Measurements from ENCODE around the gene TRIML1. TPM values are rescaled to one million over a fixed set of nuclear protein-coding genes. Genes with fewer than 3 reads are reported as not detected.

Gene TRIML1
- polyA plus RNA-seq (ENCODE audit: insufficient read length in 12 of 12): not detected
- long read RNA-seq, donor 1: 0 reads
- long read RNA-seq, donor 2: 0 reads
- long read RNA-seq, donor 3: 0 reads
- long read RNA-seq, donor 4: 0 reads
- long read RNA-seq, donor 5: 0 reads
- long read RNA-seq, donor 6: 0 reads
- long read RNA-seq, donor 7: 0 reads
- long read RNA-seq, donor 8: 0 reads
- long read RNA-seq, donor 9: 0 reads
- long read RNA-seq, donor 10: 0 reads
- long read RNA-seq, donor 11: 0 reads

GRCh38 chr4:188139141-188139540, at the start of gene TRIML1:
TRIML1 (plus strand) TSS chr4:188139441; CDS start chr4:188139559, 118 bp downstream.
- no peak for DNase-seq

- DNase-seq: no peak
Measured at GRCh38 chr4:188092824-188093223, 46.4 kb upstream of the TRIML1 start.

GRCh38 chr4:188106454-188106853, 32.8 kb upstream of the TRIML1 start:
- no peak for DNase-seq

GRCh38 chr4:188107931-188108843, 31.1 kb upstream of the TRIML1 start:
- DNase-seq: no peak

- DNase-seq: no peak
Measured at GRCh38 chr4:188109157-188109755, 30.0 kb upstream of the TRIML1 start, which contains the start of gene TRIML2. TRIML2 (minus strand) TSS chr4:188109603; CDS start chr4:188105368, 4,235 bp downstream.

- no peak for DNase-seq
Measured at GRCh38 chr4:188110036-188110435, 29.2 kb upstream of the TRIML1 start.

GRCh38 chr4:188110741-188111471, 28.3 kb upstream of the TRIML1 start:
- DNase-seq: no peak

GRCh38 chr4:188111955-188112354, 27.3 kb upstream of the TRIML1 start:
- DNase-seq: no peak

- no peak for DNase-seq
Measured at GRCh38 chr4:188113156-188113555, 26.1 kb upstream of the TRIML1 start.

- no peak for DNase-seq
Measured at GRCh38 chr4:188117631-188118324, 21.5 kb upstream of the TRIML1 start.

- DNase-seq: no peak
Measured at GRCh38 chr4:188121530-188121929, 17.7 kb upstream of the TRIML1 start.

GRCh38 chr4:188127214-188127874, 11.9 kb upstream of the TRIML1 start:
- no peak for DNase-seq

GRCh38 chr4:188130355-188130754, 8.9 kb upstream of the TRIML1 start:
- no peak for DNase-seq

- no peak for DNase-seq
Measured at GRCh38 chr4:188132232-188132631, 7.0 kb upstream of the TRIML1 start.

- no peak for DNase-seq
Measured at GRCh38 chr4:188138227-188138626, 1.0 kb upstream of the TRIML1 start.

GRCh38 chr4:188139671-188140070, 430 bp downstream of the TRIML1 start:
- no peak for DNase-seq

- DNase-seq: no peak
Measured at GRCh38 chr4:188143731-188144130, 4.5 kb downstream of the TRIML1 start.

- no peak for DNase-seq
Measured at GRCh38 chr4:188145601-188146000, 6.4 kb downstream of the TRIML1 start.

- no peak for DNase-seq
Measured at GRCh38 chr4:188146618-188147017, 7.4 kb downstream of the TRIML1 start.

- no peak for DNase-seq
Measured at GRCh38 chr4:188147176-188147575, 7.9 kb downstream of the TRIML1 start.

GRCh38 chr4:188147776-188148175, 8.5 kb downstream of the TRIML1 start:
- DNase-seq: no peak
